ENCODE results near the gene PARP11.

GRCh38 chr12:3904999-3905398 is 31.8 kb upstream of the PARP11 start:
- no peak for TF ChIP-seq CTCF (conservative IDR thresholded peaks at IDR 0.05)
- no peak for TF ChIP-seq EZH2 (IDR thresholded peaks at IDR 0.05; ENCODE audit: low read depth)
